Measurements from ENCODE around the gene DNAJC2.

DNAJC2 gene

GRCh38 chr7:103344453-103345149 lies at the start of gene DNAJC2:
TSS of gene DNAJC2 (minus strand) at chr7:103344767. CDS start at chr7:103344622, 145 bp downstream.
- H3K36me3 ChIP-seq (ENCODE audit: control insufficient read depth, insufficient read depth, low read length) = peaks cover 7% of the 10 kb centered on the region
- H3K27ac ChIP-seq (ENCODE audit: low read depth, low read length) = peak within 1 kb of the TSS; percentile 70
- H3K27me3 ChIP-seq (ENCODE audit: control insufficient read depth, insufficient read depth, low read length) = no peaks in the 10 kb centered on the region
- peak within 1 kb of the TSS; percentile 97 for H3K4me3 ChIP-seq (ENCODE audit: low read length)
- H3K9ac ChIP-seq (ENCODE audit: low read length) = peak within 1 kb of the TSS; percentile 88
- peaks cover 17% of the 10 kb centered on the region for H3K4me1 ChIP-seq (ENCODE audit: control insufficient read depth, insufficient read depth, low read length)

- no peak overlapping the region for H3K27ac ChIP-seq (ENCODE audit: low read depth, low read length)
- no peak overlapping the region for H3K9ac ChIP-seq (ENCODE audit: low read length)
- H3K4me1 ChIP-seq (ENCODE audit: control insufficient read depth, insufficient read depth, low read length) = no peaks in the 10 kb centered on the region
- H3K4me3 ChIP-seq (ENCODE audit: low read length) = no peak overlapping the region
- no peaks in the 10 kb centered on the region for H3K36me3 ChIP-seq (ENCODE audit: control insufficient read depth, insufficient read depth, low read length)
- no peaks in the 10 kb centered on the region for H3K27me3 ChIP-seq (ENCODE audit: control insufficient read depth, insufficient read depth, low read length)
Measured at GRCh38 chr7:103391976-103392375, 47.4 kb upstream of the DNAJC2 start.

GRCh38 chr7:103391150-103391549 lies 46.6 kb upstream of the DNAJC2 start:
- Histone ChIP-seq H3K27ac (ENCODE audit: low read depth, low read length) (no peak overlapping the region), H3K9ac (ENCODE audit: low read length) (no peak overlapping the region), H3K4me3 (ENCODE audit: low read length) (no peak overlapping the region), H3K4me1 (ENCODE audit: control insufficient read depth, insufficient read depth, low read length) (no peaks in the 10 kb centered on the region), H3K36me3 (ENCODE audit: control insufficient read depth, insufficient read depth, low read length) (no peaks in the 10 kb centered on the region), H3K27me3 (ENCODE audit: control insufficient read depth, insufficient read depth, low read length) (no peaks in the 10 kb centered on the region)

GRCh38 chr7:103389263-103389662 lies 44.7 kb upstream of the DNAJC2 start:
- Histone ChIP-seq H3K27ac (ENCODE audit: low read depth, low read length) (no peak overlapping the region), H3K36me3 (ENCODE audit: control insufficient read depth, insufficient read depth, low read length) (no peaks in the 10 kb centered on the region), H3K27me3 (ENCODE audit: control insufficient read depth, insufficient read depth, low read length) (no peaks in the 10 kb centered on the region), H3K4me3 (ENCODE audit: low read length) (no peak overlapping the region), H3K4me1 (ENCODE audit: control insufficient read depth, insufficient read depth, low read length) (no peaks in the 10 kb centered on the region), H3K9ac (ENCODE audit: low read length) (no peak overlapping the region)

- H3K9ac ChIP-seq (ENCODE audit: low read length) = no peak overlapping the region
- no peak overlapping the region for H3K4me3 ChIP-seq (ENCODE audit: low read length)
- no peaks in the 10 kb centered on the region for H3K36me3 ChIP-seq (ENCODE audit: control insufficient read depth, insufficient read depth, low read length)
- H3K27me3 ChIP-seq (ENCODE audit: control insufficient read depth, insufficient read depth, low read length) = no peaks in the 10 kb centered on the region
- no peak overlapping the region for H3K27ac ChIP-seq (ENCODE audit: low read depth, low read length)
- no peaks in the 10 kb centered on the region for H3K4me1 ChIP-seq (ENCODE audit: control insufficient read depth, insufficient read depth, low read length)
Measured at GRCh38 chr7:103388469-103389140, 44.0 kb upstream of the DNAJC2 start.

- Histone ChIP-seq H3K36me3 (ENCODE audit: control insufficient read depth, insufficient read depth, low read length) (no peaks in the 10 kb centered on the region), H3K4me1 (ENCODE audit: control insufficient read depth, insufficient read depth, low read length) (no peaks in the 10 kb centered on the region), H3K27me3 (ENCODE audit: control insufficient read depth, insufficient read depth, low read length) (no peaks in the 10 kb centered on the region), H3K9ac (ENCODE audit: low read length) (no peak overlapping the region), H3K27ac (ENCODE audit: low read depth, low read length) (no peak overlapping the region), H3K4me3 (ENCODE audit: low read length) (no peak overlapping the region)
Measured at GRCh38 chr7:103387242-103387641, 42.7 kb upstream of the DNAJC2 start.

- no peak overlapping the region for H3K9ac ChIP-seq (ENCODE audit: low read length)
- no peak overlapping the region for H3K27ac ChIP-seq (ENCODE audit: low read depth, low read length)
- H3K4me3 ChIP-seq (ENCODE audit: low read length) = no peak overlapping the region
- H3K27me3 ChIP-seq (ENCODE audit: control insufficient read depth, insufficient read depth, low read length) = peaks cover 3% of the 10 kb centered on the region
- H3K36me3 ChIP-seq (ENCODE audit: control insufficient read depth, insufficient read depth, low read length) = no peaks in the 10 kb centered on the region
- H3K4me1 ChIP-seq (ENCODE audit: control insufficient read depth, insufficient read depth, low read length) = no peaks in the 10 kb centered on the region
Measured at GRCh38 chr7:103382032-103382402, 37.5 kb upstream of the DNAJC2 start.

- no peak overlapping the region for H3K9ac ChIP-seq (ENCODE audit: low read length)
- H3K4me1 ChIP-seq (ENCODE audit: control insufficient read depth, insufficient read depth, low read length) = no peaks in the 10 kb centered on the region
- no peak overlapping the region for H3K4me3 ChIP-seq (ENCODE audit: low read length)
- H3K36me3 ChIP-seq (ENCODE audit: control insufficient read depth, insufficient read depth, low read length) = no peaks in the 10 kb centered on the region
- H3K27ac ChIP-seq (ENCODE audit: low read depth, low read length) = no peak overlapping the region
- H3K27me3 ChIP-seq (ENCODE audit: control insufficient read depth, insufficient read depth, low read length) = peaks cover 3% of the 10 kb centered on the region
Measured at GRCh38 chr7:103381280-103382031, 36.9 kb upstream of the DNAJC2 start.

GRCh38 chr7:103380395-103381191 lies 36.0 kb upstream of the DNAJC2 start:
- Histone ChIP-seq H3K4me3 (ENCODE audit: low read length) (no peak overlapping the region), H3K4me1 (ENCODE audit: control insufficient read depth, insufficient read depth, low read length) (no peaks in the 10 kb centered on the region)

GRCh38 chr7:103379270-103379975 lies 34.9 kb upstream of the DNAJC2 start:
- Histone ChIP-seq H3K4me1 (ENCODE audit: control insufficient read depth, insufficient read depth, low read length) (no peaks in the 10 kb centered on the region), H3K4me3 (ENCODE audit: low read length) (no peak overlapping the region), H3K36me3 (ENCODE audit: control insufficient read depth, insufficient read depth, low read length) (no peaks in the 10 kb centered on the region), H3K27ac (ENCODE audit: low read depth, low read length) (no peak overlapping the region), H3K9ac (ENCODE audit: low read length) (no peak overlapping the region), H3K27me3 (ENCODE audit: control insufficient read depth, insufficient read depth, low read length) (peaks cover 3% of the 10 kb centered on the region)

More at GRCh38 chr7:103380395-103381191, 36.0 kb upstream of the DNAJC2 start:
- H3K9ac ChIP-seq (ENCODE audit: low read length) = no peak overlapping the region
- no peaks in the 10 kb centered on the region for H3K36me3 ChIP-seq (ENCODE audit: control insufficient read depth, insufficient read depth, low read length)
- no peak overlapping the region for H3K27ac ChIP-seq (ENCODE audit: low read depth, low read length)
- H3K27me3 ChIP-seq (ENCODE audit: control insufficient read depth, insufficient read depth, low read length) = peaks cover 3% of the 10 kb centered on the region

GRCh38 chr7:103373866-103374643 lies 29.5 kb upstream of the DNAJC2 start:
- no peaks in the 10 kb centered on the region for H3K36me3 ChIP-seq (ENCODE audit: control insufficient read depth, insufficient read depth, low read length)
- H3K27ac ChIP-seq (ENCODE audit: low read depth, low read length) = no peak overlapping the region
- no peaks in the 10 kb centered on the region for H3K4me1 ChIP-seq (ENCODE audit: control insufficient read depth, insufficient read depth, low read length)
- peaks cover 3% of the 10 kb centered on the region for H3K27me3 ChIP-seq (ENCODE audit: control insufficient read depth, insufficient read depth, low read length)
- no peak overlapping the region for H3K4me3 ChIP-seq (ENCODE audit: low read length)
- no peak overlapping the region for H3K9ac ChIP-seq (ENCODE audit: low read length)

Data from rectal smooth muscle tissue (tissue), 1 donor.